H1 (cell line): ENCODE measurements around the gene AP3M1. TPM values are rescaled to one million over a fixed set of nuclear protein-coding genes. Genes with fewer than 3 reads are reported as not detected.

ENCODE experiments used
- CTCF ChIA-PET: fragments of 300-600 bp; sonication (Branson Sonifier 250); formaldehyde crosslinking; loops from one replicate; lab custom pipeline; 2021; ENCODE audit not compliant: partially characterized antibody; lab: Charles Lee
- POLR2A ChIA-PET: fragments of 300-600 bp; sonication (Branson Sonifier 250); formaldehyde crosslinking; loops from one replicate; lab custom pipeline; 2021; ENCODE audit warnings: inconsistent platforms; ENCODE audit not compliant: partially characterized antibody; lab: Charles Lee
- DNase-seq, 2 experiments: peaks; one replicate each; pipeline versions ENCODE4 v3.0.0 to v3.0.0-alpha.2; 2010 to 2022; ENCODE audit warnings: low spot score in 2 of 2, low read depth in 1 of 2, mixed read lengths in 1 of 2
- FAIRE-seq: peaks from 2 replicates; lab custom pipeline; 2011; peaks lifted over from hg19 to GRCh38; lab: Jason Lieb, UNC
- H2AFZ ChIP-seq: 2 replicates; pipeline ENCODE4 v1.8.1; 2012; ENCODE audit warnings: low read length, inconsistent platforms
- H2AK5ac ChIP-seq: 2 replicates; pipeline ENCODE4 v1.6.1; 2013; ENCODE audit warnings: low read depth, low read length
- H2BK120ac ChIP-seq: replicated peaks from 2 replicates; pipeline ENCODE3; 2013; ENCODE audit warnings: low read depth, low read length, inconsistent platforms
- H2BK12ac ChIP-seq: 2 replicates; pipeline ENCODE4 v1.6.1; 2013; ENCODE audit warnings: low read depth, low read length
- H2BK15ac ChIP-seq: 2 replicates; pipeline ENCODE4 v1.6.1; 2013; ENCODE audit warnings: low read length
- H2BK20ac ChIP-seq: 2 replicates; pipeline ENCODE4 v1.6.1; 2013; ENCODE audit warnings: low read length
- H2BK5ac ChIP-seq: 2 replicates; pipeline ENCODE4 v1.6.1; 2013; ENCODE audit warnings: low read depth, low read length
- H3K14ac ChIP-seq: 2 replicates; pipeline ENCODE4 v1.6.1; 2013; ENCODE audit warnings: inconsistent platforms; ENCODE audit not compliant: insufficient read length
- H3K18ac ChIP-seq: 2 replicates; pipeline ENCODE4 v1.6.1; 2013; ENCODE audit warnings: low read length; ENCODE audit errors: extremely low read depth
- H3K23ac ChIP-seq: 2 replicates; pipeline ENCODE4 v1.6.1; 2013; ENCODE audit warnings: inconsistent platforms; ENCODE audit not compliant: insufficient read length
- H3K23me2 ChIP-seq: 2 replicates; pipeline ENCODE4 v1.6.1; 2013; ENCODE audit warnings: low read depth, low read length
- H3K27ac ChIP-seq: 2 replicates; pipeline ENCODE4 v1.6.1; 2011; ENCODE audit warnings: low read depth, low read length, inconsistent platforms
- H3K27me3 ChIP-seq, 4 experiments: replicated peaks in 1 of 4; 1 replicate in 1 of 4; 2 replicates in 3 of 4; pipeline versions ENCODE4 v1.6.1 to v1.8.1; 2011 to 2013; ENCODE audit warnings: low read length in 3 of 4, mild to moderate bottlenecking in 3 of 4, inconsistent platforms in 2 of 4, mixed read lengths in 2 of 4, moderate library complexity in 1 of 4; ENCODE audit not compliant: control insufficient read depth in 3 of 4, insufficient read depth in 3 of 4; ENCODE audit errors: extremely low read depth in 1 of 4
- H3K36me3 ChIP-seq, 4 experiments: 2 replicates each; pipeline versions ENCODE4 v1.6.1 to v1.8.1; 2011 to 2013; ENCODE audit warnings: mild to moderate bottlenecking in 4 of 4, low read length in 3 of 4, moderate library complexity in 2 of 4, control low read depth in 1 of 4, inconsistent platforms in 1 of 4; ENCODE audit not compliant: insufficient read depth in 4 of 4, control insufficient read depth in 2 of 4
- H3K4ac ChIP-seq: replicated peaks from 2 replicates; pipeline ENCODE3; 2013; ENCODE audit warnings: low read length, low read depth, mixed read lengths, inconsistent platforms; ENCODE audit not compliant: insufficient read length
- H3K4me1 ChIP-seq, 4 experiments: replicated peaks in 1 of 4; 1 replicate in 1 of 4; 2 replicates in 3 of 4; pipeline versions ENCODE4 v1.6.1 to v1.8.1; 2011 to 2013; ENCODE audit warnings: low read length in 3 of 4, inconsistent platforms in 2 of 4, mixed read lengths in 1 of 4; ENCODE audit not compliant: insufficient read depth in 4 of 4, control insufficient read depth in 3 of 4
- H3K4me2 ChIP-seq, 2 experiments: 2 replicates each; pipeline versions ENCODE4 v1.6.1 to v1.8.1; 2011 to 2013; ENCODE audit warnings: low read depth in 2 of 2, low read length in 2 of 2, control low read depth in 1 of 2, inconsistent platforms in 1 of 2, mild to moderate bottlenecking in 1 of 2; ENCODE audit not compliant: insufficient read depth in 1 of 2
- H3K4me3 ChIP-seq, 4 experiments: fragments of 200-600, 300-600 bp in 1 of 4; sonication (generic), shearing (Covaris generic), sonication (Bioruptor Twin) in 1 of 4; 2 replicates each; pipeline versions ENCODE4 v1.5.1 to v1.8.1; 2011 to 2016; ENCODE audit warnings: low read length in 4 of 4, low read depth in 3 of 4, control low read depth in 2 of 4, inconsistent platforms in 2 of 4, mild to moderate bottlenecking in 2 of 4, mixed read lengths in 1 of 4, moderate library complexity in 1 of 4; ENCODE audit not compliant: insufficient read depth in 2 of 4; ENCODE audit errors: extremely low read depth in 1 of 4
- H3K56ac ChIP-seq: replicated peaks from 2 replicates; pipeline ENCODE3; 2013; ENCODE audit warnings: low read depth, mild to moderate bottlenecking, mixed read lengths, low read length, inconsistent platforms; ENCODE audit not compliant: insufficient read length
- H3K79me1 ChIP-seq: 2 replicates; pipeline ENCODE4 v1.6.1; 2013; ENCODE audit warnings: low read depth, low read length, control low read depth
- H3K79me2 ChIP-seq, 2 experiments: 2 replicates each; pipeline versions ENCODE4 v1.6.1 to v1.8.1; 2012 to 2013; ENCODE audit warnings: low read length in 2 of 2, mild to moderate bottlenecking in 2 of 2, inconsistent platforms in 1 of 2; ENCODE audit not compliant: insufficient read depth in 2 of 2, control insufficient read depth in 1 of 2
- H3K9ac ChIP-seq, 4 experiments: replicated peaks in 1 of 4; 1 replicate in 1 of 4; 2 replicates in 3 of 4; pipeline versions ENCODE4 v1.6.1 to v1.8.1; 2011 to 2013; ENCODE audit warnings: low read depth in 3 of 4, low read length in 3 of 4, control low read depth in 2 of 4, mild to moderate bottlenecking in 2 of 4, moderate library complexity in 2 of 4, inconsistent platforms in 1 of 4; ENCODE audit errors: extremely low read depth in 1 of 4
- H3K9me3 ChIP-seq, 2 experiments: 2 replicates each; pipeline versions ENCODE4 v1.6.1 to v1.8.1; 2012 to 2013; ENCODE audit warnings: mild to moderate bottlenecking in 2 of 2, moderate library complexity in 2 of 2, control low read depth in 1 of 2, inconsistent platforms in 1 of 2, low read depth in 1 of 2, low read length in 1 of 2, mixed read lengths in 1 of 2; ENCODE audit not compliant: insufficient read depth in 2 of 2
- H4K20me1 ChIP-seq, 2 experiments: replicated peaks in 1 of 2; 2 replicates each; pipeline versions ENCODE3 to v1.8.1; 2011 to 2013; ENCODE audit warnings: inconsistent platforms in 2 of 2, low read length in 2 of 2, mild to moderate bottlenecking in 1 of 2; ENCODE audit not compliant: insufficient read depth in 2 of 2, control insufficient read depth in 1 of 2
- H4K5ac ChIP-seq: 2 replicates; pipeline ENCODE4 v1.6.1; 2013; ENCODE audit warnings: low read length, low read depth, mixed read lengths, inconsistent platforms; ENCODE audit not compliant: insufficient read length
- H4K8ac ChIP-seq: 2 replicates; pipeline ENCODE4 v1.8.0; 2013; ENCODE audit warnings: mild to moderate bottlenecking, moderate library complexity, low read length, inconsistent platforms; ENCODE audit not compliant: insufficient read depth; ENCODE audit errors: extremely low read depth
- H4K91ac ChIP-seq: replicated peaks from 2 replicates; pipeline ENCODE3; 2013; ENCODE audit warnings: low read length, mixed read lengths, inconsistent platforms; ENCODE audit not compliant: insufficient read length
- EZH2 ChIP-seq: fragments of 200-600 bp; sonication (generic); IDR thresholded peaks from 2 replicates; pipeline ENCODE4 v1.7.1; 2012; ENCODE audit warnings: low read depth, mild to moderate bottlenecking, moderate library complexity, low read length, inconsistent platforms; ENCODE audit not compliant: severe bottlenecking
- KDM5A ChIP-seq: fragments of 200-600 bp; IDR thresholded peaks from 2 replicates; pipeline ENCODE4 v1.7.1; 2012; ENCODE audit warnings: mild to moderate bottlenecking, low read length, inconsistent platforms, mixed read lengths
- RFX5 ChIP-seq: IDR thresholded peaks from 2 replicates; pipeline ENCODE4 v1.6.1; 2011; ENCODE audit warnings: low read depth, low read length, improper control_type of control experiment, borderline replicate concordance
- SP1 ChIP-seq: IDR thresholded peaks from 2 replicates; pipeline ENCODE4 v1.6.1; 2011; ENCODE audit warnings: low read depth, low read length
- WGBS, 2 experiments: shearing (Covaris generic) in 1 of 2; methylation state at CpG; one replicate each; pipeline versions ENCODE4 v1.1.6 to v1.1.7; 2013 to 2015; ENCODE audit warnings: low lambda C conversion rate in 2 of 2, mixed read lengths in 2 of 2, inconsistent platforms in 1 of 2, low coverage in 1 of 2, missing lambda C conversion rate in 1 of 2; ENCODE audit not compliant: insufficient replicate concordance in 2 of 2, insufficient coverage in 1 of 2, insufficient read length in 1 of 2; ENCODE audit errors: extremely low coverage in 1 of 2, missing lambda C conversion rate in 1 of 2; 5-methylcytosine and 5-hydroxymethylcytosine counted together
- polyA plus RNA-seq, 7 experiments: library from polyadenylated mRNA; depleted of rRNA in 3 of 7; stranded (reverse) in 5 of 7; unstranded in 2 of 7; fragments of >200 nt in 5 of 7; fragments of 200-250 nt in 2 of 7; gene quantifications; 1 replicate in 5 of 7; 2 replicates in 1 of 7; 4 replicates in 1 of 7; pipeline versions ENCODE4 v1.2.1 to v1.2.3, GENCODE V29; 2011 to 2013; ENCODE audit warnings: missing spikeins in 2 of 7, mixed read lengths in 2 of 7
- total RNA-seq: library from RNA; stranded (reverse); fragmentation: NEBNext Ultra II Directional; extraction: Animal tissue kit (Norgen Biotek cat#: 25700); gene quantifications from 2 replicates; pipeline ENCODE4 v1.2.1, GENCODE V29; 2021

Gene AP3M1
- total and polyA plus RNA-seq, 2 of the 8 experiments (the other 6 are each of a cell fraction or from before 2014, with no cell fraction given): 23.9 to 38.9 TPM

DNA sequence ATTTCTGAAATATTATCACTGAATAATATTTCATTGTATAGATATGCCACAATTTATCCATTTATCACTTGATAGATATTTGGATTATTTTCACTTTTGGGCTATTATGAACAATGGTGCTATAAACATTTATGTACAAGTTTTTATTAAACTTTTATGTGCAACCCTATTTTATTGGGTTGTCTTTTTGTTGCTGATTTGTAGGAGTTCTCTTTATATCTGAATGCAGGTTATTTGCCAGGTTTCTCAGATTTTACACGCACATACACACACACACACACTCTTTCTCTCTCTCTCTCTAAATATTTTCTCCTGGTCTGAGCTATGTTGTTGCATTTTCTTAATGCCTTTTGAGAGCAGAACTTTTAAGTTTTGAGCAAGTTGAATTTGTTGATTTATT is 36.6 kb upstream of the AP3M1 start:
- TF ChIP-seq SP1 (no peak), EZH2 (no peak), KDM5A (no peak), RFX5 (no peak)
- Histone ChIP-seq H2AFZ (no peak overlapping the region), H3K14ac (no peak overlapping the region), H2BK12ac (no peak overlapping the region), H3K23me2 (no peaks in the 10 kb centered on the region; the same call in none of the 2 replicates), H4K91ac (no peak overlapping the region), H2AK5ac (no peak overlapping the region), H3K79me2 (peaks cover 3 to 84% of the 10 kb centered on the region in 2 experiments; a peak in 3 of 4 replicates), H3K36me3 (no peaks in the 10 kb centered on the region), H2BK120ac (no peak overlapping the region), H3K27me3 (no peaks in the 10 kb centered on the region), H2BK20ac (no peak overlapping the region), H3K18ac (no peak overlapping the region), H4K5ac (no peak overlapping the region), H3K79me1 (no peaks in the 10 kb centered on the region; the same call in none of the 2 replicates), H3K4me3 (no peak overlapping the region), H3K9ac (no peak overlapping the region), H3K56ac (peak overlapping the region; percentile 69), H2BK5ac (no peak overlapping the region), H3K9me3 (no peaks in the 10 kb centered on the region), H3K4me2 (no peak overlapping the region), H4K20me1 (peaks cover 0 to 2% of the 10 kb centered on the region in 2 experiments), H3K27ac (no peak overlapping the region), H3K4ac (no peak overlapping the region), H4K8ac (no peak overlapping the region), H2BK15ac (no peak overlapping the region), H3K4me1 (peaks cover 0 to 3% (median 1%) of the 10 kb centered on the region in 4 experiments; a peak in 2 of 7 replicates), H3K23ac (no peak overlapping the region)
- 92% methylated on average over 1 of the region's 1 CpG; no CpG with 5 or more reads in 1 of the 2 experiments for WGBS, 2 experiments
- CTCF ChIA-PET: no interaction called here
- FAIRE-seq (no peak), DNase-seq (no peak)
- POLR2A ChIA-PET: interaction anchor here (0.7 to 1.3 kb wide), 4 partner anchors 9 to 36 kb away, joined by 3 to 9 read pairs (median 3); partner anchors contain the start of genes ADK and AP3M1
